Glomerular visceral epithelial cell (primary cell): ENCODE measurements around the gene EZH1.

Source experiments
- DNase-seq: peaks from one replicate; pipeline ENCODE4 v3.0.0-alpha.2; 2016; ENCODE audit errors: extremely low spot score

EZH1 gene

GRCh38 chr17:42682722-42683403 is 62.0 kb downstream of the EZH1 start:
- DNase-seq, result peak; percentile 75

GRCh38 chr17:42681976-42682721 is 62.7 kb downstream of the EZH1 start, which contains the start of gene CNTNAP1:
Gene CNTNAP1 (plus strand): TSS chr17:42682531. CDS start chr17:42682830, 299 bp downstream.
- DNase-seq, result peak; percentile 84

GRCh38 chr17:42680331-42680808 is 64.5 kb downstream of the EZH1 start:
- peak; percentile 53 for DNase-seq

DNA sequence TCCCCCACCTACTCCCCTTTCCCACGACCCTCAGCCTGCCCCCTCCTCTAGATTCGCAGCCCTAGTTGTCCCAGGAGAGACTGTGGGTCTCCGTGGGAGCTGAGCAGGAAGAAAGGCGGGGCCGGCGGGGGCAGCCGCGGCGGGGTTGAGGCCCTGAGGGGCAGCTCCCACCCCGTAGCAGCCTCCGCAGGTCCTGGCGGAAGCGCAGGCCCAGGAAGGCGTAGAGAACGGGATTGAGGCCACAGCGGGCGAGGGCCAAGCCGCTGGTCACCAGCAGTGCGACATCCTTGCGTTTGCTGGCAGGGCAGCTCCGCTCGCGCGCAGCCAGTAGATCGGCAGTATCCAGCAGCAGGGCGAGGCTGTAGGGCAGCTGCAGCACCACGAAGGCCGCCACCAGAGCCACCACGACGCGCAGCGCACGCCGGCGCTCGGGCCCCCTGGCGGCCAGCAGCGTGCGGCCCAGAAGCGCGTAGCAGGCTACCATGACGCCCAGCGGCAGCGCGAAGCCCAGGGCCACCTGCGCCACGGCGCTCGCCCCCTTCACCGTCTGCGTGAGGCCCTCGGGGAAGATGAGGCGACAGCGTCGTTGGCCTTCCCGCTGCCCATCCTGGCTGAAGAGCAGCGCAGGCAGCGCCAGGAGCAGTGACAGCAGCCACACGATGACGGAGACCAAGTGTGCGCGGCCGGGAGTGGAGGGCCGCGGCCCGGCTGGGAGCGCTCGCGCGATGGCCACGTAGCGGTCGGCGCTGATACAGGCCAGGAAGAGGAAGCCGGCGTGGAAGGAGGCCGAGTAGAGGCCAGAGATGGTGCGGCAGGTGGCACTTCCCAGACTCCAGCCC is 65.1 kb downstream of the EZH1 start:
- DNase-seq, result peak; percentile 82

DNA sequence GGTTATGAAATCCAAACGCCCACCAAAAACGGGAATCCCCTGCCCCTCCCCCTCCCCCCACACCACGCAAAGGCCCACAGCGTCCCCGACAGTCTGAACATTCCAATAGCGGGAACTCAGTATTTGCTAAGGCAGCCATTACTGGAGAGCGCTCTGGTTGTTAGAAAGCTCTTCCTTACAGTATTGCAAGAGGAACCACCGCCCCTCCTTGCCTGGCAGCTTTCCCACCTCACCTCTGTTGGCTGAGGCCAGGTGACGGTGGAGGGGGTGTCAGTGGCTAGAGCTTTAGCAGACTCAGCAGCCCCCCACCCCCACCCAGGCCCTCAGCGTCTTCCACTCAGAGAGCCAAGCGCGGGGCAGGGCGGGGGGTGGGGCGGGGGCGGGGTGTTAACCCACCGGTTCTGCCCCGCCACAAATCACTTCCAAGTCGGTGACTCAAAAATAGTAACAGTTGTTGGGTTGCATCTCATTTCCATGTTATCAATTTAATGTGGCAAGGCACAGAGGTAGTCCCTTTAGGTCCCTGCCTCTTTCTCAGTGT is 65.8 kb downstream of the EZH1 start:
- DNase-seq, result peak; percentile 74

- DNase-seq, result peak; percentile 90
These were observed 66.7 kb downstream of the EZH1 start for GRCh38 chr17:42677921-42678781.

DNA sequence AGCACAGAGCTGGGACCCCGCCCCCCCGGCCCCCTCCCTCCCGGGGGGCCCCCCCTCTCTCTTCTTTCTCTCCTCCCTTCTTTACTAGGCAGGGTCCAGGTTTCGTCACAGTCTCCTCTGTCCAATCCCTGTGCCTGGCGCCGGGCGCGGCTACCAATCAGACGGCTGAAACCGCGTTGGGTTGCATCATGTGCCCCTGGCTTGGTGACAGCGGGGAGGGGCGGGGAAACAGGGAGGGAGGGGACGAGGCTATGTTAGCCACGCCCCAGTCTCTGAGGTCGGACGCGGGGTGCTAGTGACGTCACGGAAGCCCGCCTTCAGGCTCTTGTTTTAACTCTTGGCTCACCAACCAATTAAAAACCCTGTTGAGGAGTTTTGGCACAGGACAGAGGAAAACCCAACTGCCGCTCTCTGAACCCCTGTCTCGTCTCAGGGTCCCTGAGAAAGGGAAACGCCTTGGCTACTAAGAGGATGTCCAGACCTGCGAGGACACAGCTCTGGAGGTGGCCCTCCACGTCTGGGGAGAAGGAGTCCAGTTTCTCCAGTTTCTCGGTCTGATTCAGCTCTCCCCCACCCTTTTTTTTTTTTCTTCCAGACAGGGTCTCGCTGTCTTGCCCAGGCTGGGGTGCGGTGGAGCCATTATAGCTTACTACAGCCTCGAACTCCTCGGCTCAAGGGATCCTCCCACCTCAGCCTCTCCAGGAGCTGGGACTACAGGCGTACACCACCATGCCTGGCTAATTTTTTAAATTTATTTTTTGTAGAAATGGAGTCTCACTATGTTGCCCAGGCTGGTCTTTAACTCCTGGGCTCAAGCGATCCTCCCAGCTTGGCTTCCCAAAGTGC is 67.6 kb downstream of the EZH1 start:
- DNase-seq, result peak; percentile 100

DNA sequence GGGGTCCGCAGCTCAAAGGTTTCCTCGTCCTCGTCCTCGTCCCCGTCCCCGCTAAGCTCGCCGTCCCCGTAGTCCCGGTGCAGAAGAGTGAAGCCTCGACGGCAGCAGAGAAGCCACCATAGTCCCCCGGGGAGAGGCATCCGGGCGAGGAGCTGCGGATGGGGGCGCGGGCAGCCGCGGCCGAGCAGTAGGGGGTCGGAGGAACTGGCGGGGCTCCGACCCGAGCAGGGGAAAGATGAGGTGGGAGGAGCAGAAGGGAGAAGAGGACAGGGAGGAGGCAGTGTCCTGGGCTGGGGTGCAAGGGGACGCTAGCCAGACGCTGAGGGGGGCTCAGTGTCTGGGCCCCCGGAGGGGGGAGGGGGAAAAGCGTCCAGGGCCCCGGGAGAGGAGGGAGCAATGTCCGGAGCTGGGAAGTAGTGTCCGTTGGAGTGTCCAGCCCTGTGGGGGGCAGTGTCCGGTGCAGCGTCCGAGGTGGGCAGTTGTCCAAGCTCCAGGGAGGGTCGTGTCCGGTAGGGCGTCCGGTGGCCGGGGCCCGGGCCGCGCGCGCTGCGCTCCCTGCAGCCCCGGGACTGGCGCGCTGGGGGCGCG is 68.3 kb downstream of the EZH1 start, which contains the start of gene PLEKHH3:
Gene PLEKHH3, minus strand, starts transcription at position 571 of the 588 bp plus-strand sequence. Its CDS starts 431 bp downstream, at position 140.
- no peak for DNase-seq

DNA sequence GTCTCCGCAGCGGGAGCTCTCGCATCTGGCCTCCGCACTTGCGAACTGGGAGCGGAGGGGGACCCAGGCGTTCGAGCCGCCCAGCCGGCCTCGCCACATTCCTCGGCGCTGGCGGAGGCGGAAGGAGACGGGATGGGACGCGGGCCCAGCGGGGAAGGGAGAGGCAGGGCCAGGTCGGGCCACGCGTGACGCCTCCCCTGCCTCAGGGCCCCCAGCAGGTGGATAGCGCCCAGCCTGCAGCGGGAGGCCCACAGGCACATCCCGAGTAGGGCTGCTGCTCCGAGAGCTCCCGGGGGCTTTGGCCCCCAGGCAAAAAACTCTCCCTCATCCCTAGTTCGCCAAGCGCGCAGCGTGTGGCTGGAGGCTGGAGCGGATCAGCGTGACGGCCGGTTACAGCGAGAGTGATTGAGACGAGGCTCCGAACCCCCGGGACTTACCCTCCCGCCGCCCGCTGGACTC is 68.8 kb downstream of the EZH1 start:
- DNase-seq, result peak; percentile 52

DNA sequence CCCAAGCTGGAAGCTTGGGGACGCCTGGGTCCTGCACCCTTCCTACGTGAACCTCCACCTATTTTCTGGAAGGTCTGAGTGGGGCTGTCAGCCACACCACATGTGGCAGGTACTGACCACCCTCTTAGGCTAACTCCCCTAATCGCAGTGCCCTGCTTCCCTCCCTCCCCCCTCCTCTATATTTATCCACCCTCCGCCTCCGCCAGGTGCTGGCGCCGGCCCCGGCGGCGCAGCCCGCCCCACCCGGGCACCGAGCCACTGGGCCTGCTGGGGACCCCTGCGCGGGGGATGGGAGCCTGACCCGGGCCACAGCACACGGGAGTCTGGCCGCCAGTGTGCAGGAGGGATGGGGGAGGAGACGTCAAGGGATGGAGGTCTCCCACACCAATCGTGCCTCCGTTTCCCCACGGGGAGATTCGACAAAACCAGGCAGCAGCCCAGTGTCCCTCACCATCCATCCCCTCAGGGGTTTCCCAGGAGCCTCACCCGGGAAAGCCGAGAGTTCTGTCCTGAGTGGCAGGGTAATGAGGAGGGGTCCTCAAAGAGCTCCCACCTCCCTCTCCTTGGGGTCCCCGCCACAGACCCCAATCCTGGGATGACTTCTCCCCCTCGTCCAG is 69.4 kb downstream of the EZH1 start:
- DNase-seq, result no peak

DNA sequence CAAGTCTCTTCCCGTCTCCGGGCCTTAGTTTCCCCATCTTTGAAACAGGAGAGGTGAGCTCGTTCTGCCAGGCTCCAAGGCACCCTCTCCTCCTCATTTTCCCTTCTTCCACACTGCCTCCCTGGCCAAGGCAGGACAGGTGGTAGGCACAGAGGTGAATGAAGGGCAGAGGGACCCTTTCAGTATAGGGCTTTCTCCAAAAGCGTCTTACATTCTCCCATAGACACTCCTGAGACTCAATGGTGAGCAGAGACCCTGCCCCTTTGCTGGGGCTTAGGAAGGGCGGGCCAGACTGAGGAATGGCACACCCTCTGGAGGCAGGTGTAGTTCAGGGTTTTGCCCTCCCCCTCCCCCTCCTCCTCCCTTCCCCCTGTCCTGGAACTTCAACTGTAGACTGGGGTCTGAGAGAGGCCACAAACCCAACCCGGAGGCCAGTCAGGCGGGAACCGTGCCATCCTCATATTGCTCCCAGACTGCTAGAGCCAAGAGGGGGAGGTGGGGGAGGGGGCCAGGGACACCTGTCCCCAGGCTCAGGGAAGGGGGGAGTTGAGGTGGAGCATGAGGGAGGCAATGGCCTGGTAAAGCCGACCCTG is 70.0 kb downstream of the EZH1 start:
- no peak for DNase-seq

DNA sequence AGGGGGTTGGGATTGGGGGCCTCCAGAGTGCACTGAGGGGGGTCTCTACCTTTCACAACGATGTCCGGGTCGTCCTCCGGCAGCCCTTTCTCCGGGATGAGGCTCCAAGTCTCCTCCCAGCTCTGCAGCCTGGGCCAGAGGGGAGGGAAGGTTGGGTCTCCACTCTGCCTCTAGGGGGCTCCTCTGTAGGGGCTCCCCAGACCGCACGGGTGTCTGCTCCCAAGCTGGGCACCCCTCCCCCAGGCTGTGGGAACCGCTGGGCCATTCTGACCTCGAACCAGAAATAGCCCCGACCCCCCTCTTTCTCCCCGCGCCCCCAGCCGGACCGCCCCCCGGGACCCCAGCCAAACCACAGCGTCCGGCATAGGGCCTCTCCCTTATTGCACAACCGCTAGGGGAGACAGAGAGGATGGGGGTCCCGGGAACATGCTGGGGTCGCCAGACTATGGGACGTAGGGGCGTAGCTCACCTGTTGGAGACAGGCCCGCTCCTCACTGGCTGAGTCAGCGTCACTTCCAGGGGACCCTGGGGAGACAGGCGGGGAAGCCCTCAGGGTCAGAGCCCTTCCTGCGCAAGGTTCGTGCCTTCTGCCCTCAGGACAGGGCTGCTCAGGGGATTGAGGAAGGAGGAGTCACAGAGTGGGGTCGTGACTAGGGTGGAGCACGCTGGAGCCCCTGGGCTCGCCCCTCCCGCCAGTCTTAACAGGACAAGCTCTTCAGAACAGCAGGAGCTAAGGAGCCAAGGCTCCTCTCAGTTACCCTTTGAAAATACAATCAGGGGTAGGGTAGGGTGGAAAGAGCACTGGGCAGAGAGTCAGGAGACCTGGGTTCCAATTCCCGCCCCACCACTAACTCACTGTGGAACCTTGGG is 70.7 kb downstream of the EZH1 start:
- DNase-seq, result peak; percentile 54

DNA sequence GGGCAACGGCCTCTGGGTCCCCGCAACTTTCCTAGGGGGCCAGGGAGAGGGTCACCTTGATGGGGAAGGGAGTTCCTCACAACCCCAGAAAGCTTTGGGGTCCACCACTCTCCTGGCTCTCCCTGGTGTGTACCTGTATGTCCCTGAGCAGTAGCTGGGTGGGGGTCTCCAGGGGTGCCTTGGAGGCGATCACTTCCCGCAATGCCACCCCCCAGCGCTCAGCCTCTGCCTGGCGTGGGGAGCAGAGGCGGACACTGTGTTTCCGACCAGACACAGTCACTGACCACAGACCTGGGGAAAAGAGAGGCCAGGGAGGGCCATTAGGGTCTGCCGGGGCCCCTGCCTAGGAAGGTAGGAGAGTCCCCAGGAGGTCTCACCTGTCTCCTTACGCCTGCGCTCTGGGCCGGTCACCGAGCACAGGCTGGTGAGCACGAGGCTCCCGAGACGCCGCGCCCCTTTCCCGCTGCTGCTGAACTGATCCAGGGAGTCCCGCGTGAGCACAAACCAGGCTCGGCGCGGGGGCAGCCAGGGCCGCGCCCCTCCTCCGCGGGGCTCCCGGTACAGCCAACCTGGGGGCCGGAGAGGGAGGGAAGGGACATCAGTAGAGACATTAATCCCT is 71.5 kb downstream of the EZH1 start:
- no peak for DNase-seq

GRCh38 chr17:42672038-42672437 is 72.8 kb downstream of the EZH1 start:
- DNase-seq, result no peak

DNA sequence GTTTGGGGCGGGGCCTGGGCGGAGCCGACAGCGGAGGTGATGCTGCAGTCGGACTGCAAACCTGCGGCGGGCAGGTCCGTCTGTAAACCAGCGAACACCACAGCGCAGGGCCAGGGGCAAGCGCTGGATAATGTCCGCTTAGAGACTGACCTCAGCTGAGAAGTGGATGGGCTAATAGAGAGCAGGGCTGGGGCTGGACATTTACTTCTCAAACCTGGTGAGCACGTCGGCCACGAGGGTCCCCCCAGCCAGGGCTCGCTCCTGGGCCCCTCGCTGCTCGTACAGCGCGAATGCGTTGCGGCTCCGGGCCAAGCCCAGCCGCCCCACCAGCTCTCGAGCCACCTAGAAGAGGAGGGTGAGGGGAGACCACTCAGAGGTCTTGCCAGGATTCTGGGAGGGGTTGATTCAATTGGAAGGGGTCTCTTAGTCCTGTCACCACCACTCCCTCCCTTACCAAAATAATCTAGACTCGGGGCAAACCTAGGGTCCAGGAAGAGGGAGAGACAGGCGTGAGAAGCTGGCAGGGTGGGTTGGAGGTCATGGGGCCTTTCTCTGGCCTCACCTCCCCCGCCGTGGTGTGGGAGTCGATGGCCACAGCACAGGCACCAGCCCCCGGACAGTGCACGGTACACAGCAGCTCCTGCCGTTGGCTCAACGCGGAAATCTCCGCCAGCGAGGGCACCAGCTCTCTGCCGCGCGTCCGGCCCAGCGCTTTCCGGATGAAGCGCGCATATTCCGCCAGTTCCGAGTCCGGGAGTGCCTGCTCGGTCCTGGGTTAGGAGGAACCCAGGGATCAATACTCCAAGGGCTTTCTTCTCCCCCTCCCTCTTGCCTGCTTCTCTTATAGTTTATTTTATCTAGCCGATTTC is 73.8 kb downstream of the EZH1 start:
- no peak for DNase-seq
